Femur (tissue), 1 donor: ENCODE measurements around the gene IL22RA1.

ENCODE experiments used
- DNase-seq: peaks from one replicate; pipeline ENCODE4 v3.0.0-alpha.2; 2017

Gene IL22RA1

GRCh38 chr1:24142546-24143534 lies at the start of gene IL22RA1:
TSS of gene IL22RA1 (minus strand) at chr1:24143140. CDS start at chr1:24143082, 58 bp downstream.
- DNase-seq, result no peak

DNA sequence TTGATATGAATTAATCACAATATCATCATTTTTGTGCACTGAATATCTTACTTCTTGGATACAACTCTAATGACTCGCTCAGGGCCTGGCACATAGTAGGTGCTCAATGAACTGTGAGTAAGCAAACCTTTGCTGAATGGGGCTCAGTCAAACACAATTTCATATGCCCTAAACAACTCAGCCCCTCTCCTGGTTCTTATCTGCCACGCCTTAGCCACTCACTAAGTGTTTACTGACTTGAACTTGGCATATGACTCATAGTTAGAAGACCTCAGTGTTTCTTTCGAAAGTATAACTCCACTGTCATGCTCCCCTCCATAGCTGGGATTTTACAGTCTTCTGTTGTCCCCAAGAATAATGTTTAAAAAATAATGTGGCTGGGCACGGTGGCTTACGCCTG lies 48.9 kb upstream of the IL22RA1 start:
- DNase-seq, result no peak

- DNase-seq, result peak; percentile 33
Observed at GRCh38 chr1:24190983-24191461, 48.1 kb upstream of the IL22RA1 start.

- DNase-seq, result no peak
Observed at GRCh38 chr1:24189528-24189927, 46.6 kb upstream of the IL22RA1 start.

DNA sequence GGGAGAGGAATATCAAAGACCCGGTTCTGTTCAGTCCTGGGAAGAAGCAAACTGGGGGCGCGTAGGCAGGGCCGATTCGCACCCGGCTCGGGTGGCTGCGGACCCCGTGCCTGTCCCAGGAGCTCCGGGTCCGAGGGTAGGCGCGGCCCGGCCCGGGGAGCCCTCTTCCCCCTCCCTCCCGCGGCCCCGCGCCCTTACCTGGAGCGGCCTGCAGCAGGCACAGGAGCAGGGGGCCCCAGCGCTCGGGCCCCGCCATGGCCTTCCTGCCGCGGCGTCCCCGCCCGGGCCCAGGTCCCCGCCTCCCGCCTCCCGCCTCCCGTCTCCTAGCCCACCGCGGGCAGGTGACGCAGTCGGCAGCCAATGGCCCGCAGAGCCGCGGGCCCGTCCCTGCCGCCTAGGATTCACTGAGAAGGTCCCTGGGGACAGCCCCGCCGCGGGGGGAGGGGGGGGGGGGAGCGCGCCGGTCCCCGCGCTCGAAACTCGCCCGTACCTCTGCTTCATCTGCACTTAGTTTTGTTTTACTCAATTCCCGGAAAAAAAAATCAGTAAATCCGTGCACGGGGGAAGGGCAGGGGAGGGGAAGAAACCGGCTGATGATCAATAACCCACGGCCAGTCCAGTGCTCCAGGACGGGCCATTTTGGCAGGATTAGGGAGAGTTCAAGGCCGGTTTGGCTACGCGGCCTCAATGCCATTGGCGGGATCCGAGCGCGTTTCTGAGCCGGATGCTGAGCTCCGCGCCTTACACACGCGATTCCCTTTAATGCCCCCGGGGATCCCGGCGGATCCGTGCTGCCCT lies 44.3 kb upstream of the IL22RA1 start, which contains the start of gene IFNLR1:
Gene IFNLR1, minus strand, starts transcription at position 297 of the 798 bp plus-strand sequence. Its CDS starts 41 bp downstream, at position 256.
- peak; percentile 43 for DNase-seq

- DNase-seq, result no peak
Observed at GRCh38 chr1:24186711-24186992, 43.7 kb upstream of the IL22RA1 start.

GRCh38 chr1:24186031-24186710 lies 43.2 kb upstream of the IL22RA1 start:
- DNase-seq, result no peak

GRCh38 chr1:24185076-24185475 lies 42.1 kb upstream of the IL22RA1 start:
- no peak for DNase-seq

- DNase-seq, result no peak
Observed at GRCh38 chr1:24182061-24182460, 39.1 kb upstream of the IL22RA1 start.

GRCh38 chr1:24181619-24182018 lies 38.7 kb upstream of the IL22RA1 start:
- no peak for DNase-seq

GRCh38 chr1:24180676-24181075 lies 37.7 kb upstream of the IL22RA1 start:
- no peak for DNase-seq

DNA sequence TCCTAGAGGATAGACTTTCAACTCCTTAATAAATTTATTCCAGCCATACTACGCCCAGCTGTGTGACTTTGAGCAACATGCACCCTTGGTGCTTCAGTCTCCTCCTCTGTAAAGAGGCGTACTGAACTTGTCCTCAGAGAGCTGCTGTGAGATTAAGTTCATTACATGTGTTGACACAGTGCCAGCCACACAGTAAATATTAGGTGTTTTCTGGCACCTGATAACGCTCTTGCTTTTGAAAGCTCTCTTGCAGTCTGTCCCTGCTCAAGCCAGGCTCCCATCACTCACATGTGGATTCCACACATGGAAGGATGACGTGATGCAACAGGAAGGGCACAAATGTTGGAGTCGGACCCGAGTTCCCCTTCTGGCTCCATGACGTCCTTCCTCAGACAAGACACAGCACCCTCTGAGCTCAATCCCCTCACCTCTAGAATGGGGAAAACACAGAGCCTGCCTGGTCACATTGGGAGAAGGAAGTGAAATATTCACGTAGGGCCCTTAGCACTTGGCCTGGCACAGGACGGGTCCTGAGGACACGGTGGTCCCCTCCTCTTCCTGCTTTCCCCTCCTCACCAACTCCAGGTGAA lies 36.4 kb upstream of the IL22RA1 start:
- DNase-seq, result no peak

GRCh38 chr1:24178407-24178806 lies 35.5 kb upstream of the IL22RA1 start:
- DNase-seq, result no peak

- no peak for DNase-seq
Observed at GRCh38 chr1:24177161-24177560, 34.2 kb upstream of the IL22RA1 start.

DNA sequence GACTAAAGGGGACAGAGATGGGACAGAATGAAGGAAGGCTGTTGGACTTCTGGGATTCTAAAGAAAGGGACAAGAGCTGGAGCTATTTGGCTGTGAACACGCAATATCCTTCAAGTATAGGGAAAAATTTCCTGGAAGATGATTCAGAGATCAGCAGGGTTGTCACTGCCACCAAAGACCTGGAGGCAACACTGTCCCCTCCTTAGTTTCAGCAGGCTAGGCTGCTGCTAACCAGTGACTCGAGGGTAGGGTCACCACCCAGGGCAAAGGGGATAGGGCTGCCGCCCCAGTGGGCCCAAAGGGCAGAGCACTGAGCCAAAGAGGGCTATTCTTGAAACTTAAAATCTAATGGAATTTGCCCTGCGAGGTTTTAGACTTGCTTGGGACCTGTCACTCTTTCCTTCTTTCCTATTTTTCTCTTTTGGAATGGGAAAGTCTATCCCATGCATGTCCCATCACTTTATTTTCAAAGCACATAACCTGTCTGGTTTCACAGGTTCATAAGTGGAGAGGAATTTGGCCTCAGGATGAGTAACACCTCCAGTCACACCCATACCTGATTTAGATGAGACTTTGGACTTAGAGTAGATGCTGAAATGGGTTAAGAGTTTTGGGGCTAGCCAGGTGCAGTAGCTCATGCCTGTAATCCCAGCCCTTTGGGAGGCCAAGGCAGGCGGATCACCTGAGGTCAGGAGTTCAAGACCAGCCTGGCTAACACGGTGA lies 32.3 kb upstream of the IL22RA1 start:
- DNase-seq, result no peak

GRCh38 chr1:24173638-24174575 lies 31.0 kb upstream of the IL22RA1 start:
- DNase-seq, result no peak

GRCh38 chr1:24172598-24172997 lies 29.7 kb upstream of the IL22RA1 start:
- DNase-seq, result no peak

DNA sequence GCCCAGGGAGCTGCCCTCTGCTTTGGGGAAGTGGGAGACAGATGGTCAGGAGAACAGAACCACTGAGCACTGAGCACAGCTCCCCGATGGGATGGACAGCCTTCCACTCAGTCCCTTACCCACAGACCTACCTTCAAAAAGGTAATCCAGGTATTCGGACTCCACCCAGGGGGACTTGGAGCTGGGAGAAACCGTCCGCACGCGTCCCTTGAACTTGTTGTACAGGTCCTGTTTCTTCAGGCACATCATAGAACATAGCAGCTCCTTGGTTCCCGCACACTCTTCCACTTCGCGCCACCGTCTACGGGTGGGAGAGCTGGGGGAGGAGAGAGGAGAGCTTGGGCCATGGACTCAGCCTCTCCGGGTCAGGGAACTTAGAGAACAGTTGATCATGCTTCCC lies 26.3 kb upstream of the IL22RA1 start:
- DNase-seq, result no peak

DNA sequence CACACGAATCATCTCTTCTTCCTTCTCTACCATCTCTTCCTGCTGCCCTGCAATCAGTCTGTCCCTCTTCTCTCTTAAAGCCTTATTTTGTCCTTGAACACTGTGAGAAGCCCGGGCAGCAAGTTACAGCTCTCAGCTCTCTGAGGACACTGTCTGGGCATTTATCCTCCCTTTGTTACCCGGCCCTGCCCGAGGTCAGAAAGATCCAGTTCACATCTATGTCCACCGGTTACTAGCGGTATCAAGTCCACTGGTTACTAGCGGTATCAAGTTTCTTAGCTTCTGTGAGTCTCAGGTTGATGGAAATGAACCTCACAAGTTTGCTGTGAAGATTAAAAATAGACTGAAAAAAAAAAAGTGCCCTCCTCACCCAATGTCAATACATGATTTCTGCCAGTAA lies 25.3 kb upstream of the IL22RA1 start:
- no peak for DNase-seq

DNA sequence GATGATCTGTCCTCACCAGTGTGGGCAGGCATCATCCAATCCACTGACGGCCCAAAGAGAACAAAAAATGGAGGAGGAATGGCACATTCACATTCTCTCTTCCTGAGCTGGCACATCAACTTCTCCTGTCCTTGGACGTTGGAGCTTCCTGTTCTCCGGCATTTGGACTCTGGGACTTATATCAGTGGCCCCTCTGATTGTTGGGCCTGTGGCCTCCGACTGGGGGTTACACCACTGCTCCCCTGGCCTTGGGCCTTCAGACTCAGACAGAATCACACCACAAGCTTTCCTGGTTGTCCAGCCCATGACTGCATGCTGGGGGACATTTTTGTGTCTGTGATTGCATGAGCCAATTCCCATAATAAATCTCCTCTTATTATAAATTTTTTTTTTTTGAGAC lies 24.1 kb upstream of the IL22RA1 start:
- no peak for DNase-seq

- no peak for DNase-seq
Observed at GRCh38 chr1:24165500-24165899, 22.6 kb upstream of the IL22RA1 start.
